Panc1 (cell line): ENCODE measurements around the gene PRAC1. TPM values are rescaled to one million over a fixed set of nuclear protein-coding genes. Genes with fewer than 3 reads are reported as not detected.

Source experiments
- ATAC-seq: fragments of 200-7000 bp; cut with Tn5 transposase; 2 replicates; pipeline ENCODE4 v1.9.1; 2020; ENCODE audit warnings: mild to moderate bottlenecking, moderate library complexity
- BruUV-seq: library from RNA; stranded (reverse); fragments of 400-500 nt; replicated peaks from 2 replicates; lab custom pipeline; 2021; lab: Mats Ljungman, UMichigan
- CTCF ChIA-PET: fragments of 300-600 bp; sonication (Branson Sonifier 250); formaldehyde crosslinking; loops from one replicate; lab custom pipeline; 2022; ENCODE audit warnings: antibody characterized with exemption; lab: Charles Lee
- POLR2A ChIA-PET: fragments of 300-600 bp; sonication (Branson Sonifier 250); formaldehyde crosslinking; loops from one replicate; lab custom pipeline; 2022; ENCODE audit warnings: antibody characterized with exemption; lab: Charles Lee
- DNase-seq: peaks from one replicate; pipeline ENCODE4 v3.0.0-alpha.2; 2010; ENCODE audit warnings: low read depth, low spot score
- H3K27ac ChIP-seq: 2 replicates; pipeline ENCODE4 v1.5.1; 2011; ENCODE audit warnings: mild to moderate bottlenecking, low read length, inconsistent platforms
- H3K27me3 ChIP-seq: fragments of 200-500 bp; sonication (Bioruptor generic); 2 replicates; pipeline ENCODE4 v1.6.0; 2014; ENCODE audit warnings: low read length, inconsistent platforms; ENCODE audit not compliant: control insufficient read depth, insufficient read depth
- H3K36me3 ChIP-seq: fragments of 200-500 bp; sonication (Bioruptor generic); 2 replicates; pipeline ENCODE4 v1.5.1; 2014; ENCODE audit warnings: inconsistent platforms, mild to moderate bottlenecking, low read length, moderate library complexity; ENCODE audit not compliant: control insufficient read depth, insufficient read depth
- H3K4me1 ChIP-seq: 2 replicates; pipeline ENCODE4 v1.5.1; 2011; ENCODE audit warnings: inconsistent platforms, mild to moderate bottlenecking, low read length, moderate library complexity; ENCODE audit not compliant: control insufficient read depth, insufficient read depth
- H3K4me3 ChIP-seq, 2 experiments: 2 replicates each; pipeline ENCODE4 v1.5.1; 2011 to 2012; ENCODE audit warnings: low read depth in 2 of 2, low read length in 2 of 2, mild to moderate bottlenecking in 2 of 2, inconsistent platforms in 1 of 2, moderate library complexity in 1 of 2
- H3K9me3 ChIP-seq: fragments of 200-500 bp; sonication (Bioruptor generic); 2 replicates; pipeline ENCODE4 v1.5.1; 2014; ENCODE audit warnings: low read depth, mild to moderate bottlenecking, inconsistent platforms, low read length, moderate library complexity; ENCODE audit not compliant: control insufficient read depth, insufficient read depth
- POLR2AphosphoS5 ChIP-seq: IDR thresholded peaks from 2 replicates; pipeline ENCODE4 v1.6.1; 2012; ENCODE audit warnings: mild to moderate bottlenecking, low read depth, low read length, moderate library complexity
- SIN3A ChIP-seq: IDR thresholded peaks from 2 replicates; pipeline ENCODE4 v1.6.1; 2012; ENCODE audit warnings: low read depth, mild to moderate bottlenecking, low read length, moderate library complexity, borderline replicate concordance; ENCODE audit not compliant: insufficient read depth
- TCF7L2 ChIP-seq: IDR thresholded peaks from 2 replicates; pipeline ENCODE4 v1.6.1; 2011; ENCODE audit warnings: mild to moderate bottlenecking, low read depth, low read length, inconsistent platforms
- in situ Hi-C: cut with HindIII; loops from 2 replicates; pipeline ENCODE4 v1.10.0; 2016; ENCODE audit warnings: low sequenced_read_pairs, low pct_unique_long_range_greater_than_20kb
- intact Hi-C: fragments of 100-400 bp; cut with micrococcal nuclease; formaldehyde crosslinking; loops from one replicate; pipeline ENCODE4 v1.10.0; 2022; ENCODE audit not compliant: unreplicated experiment
- total RNA-seq: library from RNA; stranded (reverse); gene quantifications from one replicate; pipeline ENCODE4 v1.2.1, GENCODE V29; 2021; ENCODE audit not compliant: unreplicated experiment
- TF ChIP-seq, protein P1 (sequence below): fragments of 450-650 bp; IDR thresholded peaks from 2 replicates; pipeline ENCODE4 v1.5.1; 2017; ENCODE audit warnings: mild to moderate bottlenecking
- TF ChIP-seq, protein P2 (sequence below), 2 experiments: IDR thresholded peaks; 2 replicates each; pipeline ENCODE4 v1.6.1; 2011 to 2012; ENCODE audit warnings: low read depth in 2 of 2, control low read depth in 1 of 2, low read length in 1 of 2, mild to moderate bottlenecking in 1 of 2, moderate library complexity in 1 of 2; ENCODE audit not compliant: insufficient read depth in 1 of 2

PRAC1 gene
- total RNA-seq, 1 experiment from 2014 or later, result not detected

DNA sequence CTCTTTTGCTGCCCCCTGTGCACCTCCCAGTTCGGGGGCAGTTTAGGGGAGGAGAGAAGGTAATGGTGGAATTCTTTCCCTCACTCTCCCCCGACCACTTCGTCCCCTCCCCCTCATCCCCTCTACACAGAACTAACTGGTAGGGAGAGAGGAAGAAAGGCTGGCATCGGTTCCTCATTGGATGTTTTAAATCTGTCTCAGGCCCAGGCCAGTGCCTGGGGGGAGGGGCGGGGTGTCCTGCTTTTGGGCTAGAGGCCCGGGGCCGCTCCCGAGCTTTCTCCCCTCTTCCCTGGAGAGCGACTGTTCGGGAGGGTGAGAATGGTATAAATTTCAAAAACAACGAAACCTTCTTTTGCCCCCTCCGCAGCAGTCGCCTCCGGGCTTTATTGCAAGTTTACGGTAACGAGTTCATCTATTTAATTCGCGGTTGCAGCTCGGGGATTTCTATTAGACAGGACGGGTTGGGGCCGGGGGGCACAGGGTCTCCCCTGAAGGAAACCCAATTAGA, 651 bp upstream of the PRAC1 start, which contains the start of gene PRAC2:
TSS of gene PRAC2 (plus strand) at position 271 of the 508 bp plus-strand sequence. CDS start 1,226 bp downstream, outside the sequence.
- in situ Hi-C loops, result no loop called here
- CTCF ChIA-PET, result interaction anchor here (1.0 to 4.6 kb wide), 4 partner anchors 8 to 150 kb away, joined by 3 to 98 read pairs (median 14); no protein-coding TSS in a partner anchor
- DNase-seq, result no peak
- POLR2A ChIA-PET, result no interaction called here
- TF ChIP-seq, protein P1, sequence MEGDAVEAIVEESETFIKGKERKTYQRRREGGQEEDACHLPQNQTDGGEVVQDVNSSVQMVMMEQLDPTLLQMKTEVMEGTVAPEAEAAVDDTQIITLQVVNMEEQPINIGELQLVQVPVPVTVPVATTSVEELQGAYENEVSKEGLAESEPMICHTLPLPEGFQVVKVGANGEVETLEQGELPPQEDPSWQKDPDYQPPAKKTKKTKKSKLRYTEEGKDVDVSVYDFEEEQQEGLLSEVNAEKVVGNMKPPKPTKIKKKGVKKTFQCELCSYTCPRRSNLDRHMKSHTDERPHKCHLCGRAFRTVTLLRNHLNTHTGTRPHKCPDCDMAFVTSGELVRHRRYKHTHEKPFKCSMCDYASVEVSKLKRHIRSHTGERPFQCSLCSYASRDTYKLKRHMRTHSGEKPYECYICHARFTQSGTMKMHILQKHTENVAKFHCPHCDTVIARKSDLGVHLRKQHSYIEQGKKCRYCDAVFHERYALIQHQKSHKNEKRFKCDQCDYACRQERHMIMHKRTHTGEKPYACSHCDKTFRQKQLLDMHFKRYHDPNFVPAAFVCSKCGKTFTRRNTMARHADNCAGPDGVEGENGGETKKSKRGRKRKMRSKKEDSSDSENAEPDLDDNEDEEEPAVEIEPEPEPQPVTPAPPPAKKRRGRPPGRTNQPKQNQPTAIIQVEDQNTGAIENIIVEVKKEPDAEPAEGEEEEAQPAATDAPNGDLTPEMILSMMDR, result no peak
- TF ChIP-seq, protein P2, sequence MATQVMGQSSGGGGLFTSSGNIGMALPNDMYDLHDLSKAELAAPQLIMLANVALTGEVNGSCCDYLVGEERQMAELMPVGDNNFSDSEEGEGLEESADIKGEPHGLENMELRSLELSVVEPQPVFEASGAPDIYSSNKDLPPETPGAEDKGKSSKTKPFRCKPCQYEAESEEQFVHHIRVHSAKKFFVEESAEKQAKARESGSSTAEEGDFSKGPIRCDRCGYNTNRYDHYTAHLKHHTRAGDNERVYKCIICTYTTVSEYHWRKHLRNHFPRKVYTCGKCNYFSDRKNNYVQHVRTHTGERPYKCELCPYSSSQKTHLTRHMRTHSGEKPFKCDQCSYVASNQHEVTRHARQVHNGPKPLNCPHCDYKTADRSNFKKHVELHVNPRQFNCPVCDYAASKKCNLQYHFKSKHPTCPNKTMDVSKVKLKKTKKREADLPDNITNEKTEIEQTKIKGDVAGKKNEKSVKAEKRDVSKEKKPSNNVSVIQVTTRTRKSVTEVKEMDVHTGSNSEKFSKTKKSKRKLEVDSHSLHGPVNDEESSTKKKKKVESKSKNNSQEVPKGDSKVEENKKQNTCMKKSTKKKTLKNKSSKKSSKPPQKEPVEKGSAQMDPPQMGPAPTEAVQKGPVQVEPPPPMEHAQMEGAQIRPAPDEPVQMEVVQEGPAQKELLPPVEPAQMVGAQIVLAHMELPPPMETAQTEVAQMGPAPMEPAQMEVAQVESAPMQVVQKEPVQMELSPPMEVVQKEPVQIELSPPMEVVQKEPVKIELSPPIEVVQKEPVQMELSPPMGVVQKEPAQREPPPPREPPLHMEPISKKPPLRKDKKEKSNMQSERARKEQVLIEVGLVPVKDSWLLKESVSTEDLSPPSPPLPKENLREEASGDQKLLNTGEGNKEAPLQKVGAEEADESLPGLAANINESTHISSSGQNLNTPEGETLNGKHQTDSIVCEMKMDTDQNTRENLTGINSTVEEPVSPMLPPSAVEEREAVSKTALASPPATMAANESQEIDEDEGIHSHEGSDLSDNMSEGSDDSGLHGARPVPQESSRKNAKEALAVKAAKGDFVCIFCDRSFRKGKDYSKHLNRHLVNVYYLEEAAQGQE (IDR thresholded peaks at IDR 0.05; ENCODE audit: insufficient read depth in 1 of 2, low read depth in 2 of 2, low read length in 1 of 2), result no peak
- TF ChIP-seq SIN3A (no peak), TCF7L2 (no peak), POLR2AphosphoS5 (no peak)
- BruUV-seq, result no TSS peak
- no peaks in the 10 kb centered on the region for H3K9me3 ChIP-seq
- no peak within 1 kb of the TSS for H3K4me3 ChIP-seq
- H3K36me3 ChIP-seq, result no peaks in the 10 kb centered on the region
- no peaks in the 10 kb centered on the region for H3K27me3 ChIP-seq
- no peak within 1 kb of the TSS for H3K27ac ChIP-seq
- intact Hi-C loops, result loop anchor here (5.0 kb wide), 1 partner anchor 46 kb away; no protein-coding TSS in a partner anchor
- peaks cover 3% of the 10 kb centered on the region; the same call in 1 of the 2 replicates for H3K4me1 ChIP-seq
- ATAC-seq, result no peak

DNA sequence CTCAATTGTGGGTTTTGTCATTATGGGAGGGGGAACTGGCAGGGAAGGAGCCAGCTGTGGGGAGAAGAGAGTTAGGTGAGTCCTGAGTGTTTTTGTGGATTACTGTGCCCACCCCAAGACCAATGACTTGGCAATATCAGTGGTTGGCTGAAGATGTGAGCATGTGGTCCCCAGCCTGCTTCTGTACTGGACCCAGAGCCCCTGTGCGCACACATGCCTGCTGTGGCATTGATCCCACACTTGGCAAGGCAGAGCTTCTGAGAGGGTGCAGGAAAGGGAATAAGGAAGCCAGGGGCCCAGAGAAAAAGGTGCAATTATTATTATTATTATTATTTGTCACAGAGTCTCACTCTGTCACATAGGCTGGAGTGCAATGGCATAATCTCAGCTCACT, 1.3 kb downstream of the PRAC1 start:
- Histone ChIP-seq H3K27me3 (no peaks in the 10 kb centered on the region), H3K36me3 (no peaks in the 10 kb centered on the region), H3K9me3 (no peaks in the 10 kb centered on the region), H3K27ac (no peak overlapping the region), H3K4me1 (no peaks in the 10 kb centered on the region; the same call in 1 of the 2 replicates), H3K4me3 (no peak overlapping the region)
- POLR2A ChIA-PET, result no interaction called here
- ATAC-seq (no peak), DNase-seq (no peak)
- TF ChIP-seq SIN3A (no peak), TCF7L2 (no peak), POLR2AphosphoS5 (no peak)
- TF ChIP-seq, protein P2 (IDR thresholded peaks at IDR 0.05; ENCODE audit: insufficient read depth in 1 of 2, low read depth in 2 of 2, low read length in 1 of 2), result no peak
- TF ChIP-seq, protein P1, result no peak
- CTCF ChIA-PET, result interaction anchor here (0.6 kb wide), 1 partner anchor 158 kb away, joined by 3 read pairs; no protein-coding TSS in a partner anchor
- in situ Hi-C loops, result no loop called here
- intact Hi-C loops, result loop anchor here (5.0 kb wide), 1 partner anchor 44 kb away; no protein-coding TSS in a partner anchor
- no TSS peak for BruUV-seq
